Hematopoietic multipotent progenitor cell treated with erythropoietin and hydrocortisone succinate and interleukin-3 and kit ligand, for 15 days (in vitro differentiated cells): ENCODE measurements around the gene LRP1B.
"Not testable (repeated sequence)": the region's sequence is repeated elsewhere in the genome, so short reads cannot be mapped to it uniquely, and the experiment has no call there.

Experiments used
- DNase-seq: peaks from one replicate; pipeline ENCODE4 v3.0.0-alpha.2; 2015; ENCODE audit warnings: low spot score

Gene LRP1B

DNA sequence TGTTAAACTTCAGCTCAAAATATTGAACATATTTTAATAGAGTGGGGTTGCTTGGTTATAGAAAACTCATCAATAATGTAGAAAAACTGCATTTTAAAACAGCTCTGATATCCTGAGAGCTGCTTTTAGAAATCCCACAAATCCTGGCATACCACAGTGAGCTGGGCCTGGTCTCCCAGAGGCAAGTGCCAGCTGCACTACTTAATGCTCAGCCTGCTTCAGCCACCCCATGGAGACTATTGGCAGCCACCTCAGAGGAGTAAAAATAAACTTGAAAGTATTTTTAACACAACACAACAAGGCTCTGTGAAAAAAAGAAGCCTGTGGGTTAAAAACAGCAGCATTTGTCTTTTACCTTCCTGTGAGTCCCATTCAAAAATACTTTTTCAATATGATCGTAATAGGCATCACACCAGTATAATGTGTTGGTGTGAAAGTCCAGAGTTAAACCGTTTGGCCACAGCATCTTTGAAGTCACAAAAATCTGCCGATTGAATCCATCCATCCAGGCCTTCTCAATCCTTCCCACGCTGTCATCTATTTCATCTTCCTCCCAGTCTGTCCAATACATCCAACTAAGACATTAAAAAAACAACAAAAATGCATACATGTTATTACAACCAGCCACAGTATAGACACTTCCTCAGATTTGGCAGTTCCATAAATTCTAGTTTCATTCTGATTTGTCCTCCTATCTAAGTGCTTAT lies 1115.3 kb downstream of the LRP1B start:
- DNase-seq = no peak

DNA sequence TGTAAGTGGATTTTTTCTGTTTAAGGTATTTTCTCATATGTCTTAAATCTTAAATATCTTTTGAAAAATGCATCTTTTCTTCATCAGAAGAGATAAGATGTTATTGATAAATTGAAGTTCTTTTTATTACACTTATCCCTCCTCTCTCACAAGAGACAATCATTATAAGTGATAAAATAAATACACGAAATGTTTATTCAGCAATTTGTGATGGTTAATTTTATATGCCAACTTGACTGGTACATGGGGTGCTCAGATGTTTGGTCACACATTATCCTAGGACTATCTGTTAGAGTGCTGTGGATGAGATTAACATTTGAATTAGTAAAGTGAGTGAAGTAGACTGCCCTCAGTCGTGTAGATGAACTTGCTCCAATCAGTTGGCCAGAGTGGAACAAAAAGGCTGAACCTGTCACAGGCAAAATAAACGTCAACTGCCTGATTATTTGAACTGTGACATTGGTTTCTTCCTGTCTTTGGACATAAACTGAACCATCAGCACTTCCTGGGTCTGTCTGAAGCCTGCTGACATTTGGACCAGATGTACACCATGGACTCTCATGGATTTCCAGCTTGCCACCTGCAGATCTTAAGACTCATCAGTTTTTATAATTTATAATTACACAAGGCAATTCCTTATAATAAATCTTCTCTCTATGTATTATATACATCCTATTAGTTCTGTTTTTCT lies 1126.7 kb downstream of the LRP1B start:
- DNase-seq = no peak

DNA sequence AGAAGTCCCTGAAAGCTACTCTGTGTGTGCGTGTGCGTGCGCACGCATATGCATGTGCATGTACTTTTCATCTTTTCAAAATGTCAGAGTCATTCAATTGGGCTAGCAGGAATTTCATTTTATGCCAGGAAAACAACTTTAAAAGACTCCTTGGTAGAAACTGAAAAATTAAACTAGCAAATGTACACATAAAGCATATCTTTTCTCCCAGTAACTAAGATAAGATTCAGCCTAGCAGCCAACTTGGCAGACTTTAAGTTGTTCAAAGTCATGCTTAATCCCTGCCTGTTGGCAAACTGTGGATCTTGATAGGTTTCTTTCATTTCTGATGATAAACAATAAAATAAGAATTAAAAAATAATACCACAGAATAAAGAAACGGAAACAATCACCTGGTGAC lies 1129.1 kb downstream of the LRP1B start:
- DNase-seq = no peak

DNA sequence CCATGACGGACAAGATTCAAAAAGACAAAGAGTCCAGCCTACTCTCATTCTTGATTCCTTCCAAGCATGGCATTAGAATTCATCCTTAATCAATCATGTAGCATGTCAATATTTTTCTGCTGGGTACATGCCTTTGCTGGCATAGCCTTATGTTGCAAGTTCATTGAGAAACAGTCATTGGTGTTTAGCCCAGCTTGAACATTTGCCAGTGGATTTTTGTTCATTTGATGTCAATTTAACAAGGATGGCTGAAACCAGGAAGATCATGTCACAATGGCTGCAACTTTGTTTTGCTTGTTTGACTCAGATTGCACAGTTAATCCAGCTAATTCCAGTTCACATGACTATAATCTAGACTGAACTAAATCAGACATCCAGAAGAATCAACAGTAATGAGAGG lies 1132.2 kb downstream of the LRP1B start:
- no peak for DNase-seq

DNA sequence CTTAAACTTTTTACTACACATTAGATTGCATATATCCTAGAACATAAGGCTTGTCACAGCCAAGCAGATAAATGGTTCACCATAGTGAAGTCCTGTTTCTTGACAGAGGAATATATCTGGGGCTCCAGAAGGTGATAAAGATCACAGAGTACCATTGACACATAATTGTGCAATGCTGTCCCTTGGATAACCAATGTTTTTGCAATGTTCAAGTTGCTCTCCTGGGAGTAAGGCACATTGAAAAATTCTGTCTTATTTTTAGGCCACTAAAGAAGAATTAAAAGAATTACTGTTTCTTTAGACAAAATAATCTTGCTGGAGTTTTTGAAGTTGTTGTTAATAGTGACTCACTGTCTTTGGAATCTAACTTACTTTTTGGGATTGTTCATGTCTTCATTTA lies 1132.8 kb downstream of the LRP1B start:
- DNase-seq = no peak

DNA sequence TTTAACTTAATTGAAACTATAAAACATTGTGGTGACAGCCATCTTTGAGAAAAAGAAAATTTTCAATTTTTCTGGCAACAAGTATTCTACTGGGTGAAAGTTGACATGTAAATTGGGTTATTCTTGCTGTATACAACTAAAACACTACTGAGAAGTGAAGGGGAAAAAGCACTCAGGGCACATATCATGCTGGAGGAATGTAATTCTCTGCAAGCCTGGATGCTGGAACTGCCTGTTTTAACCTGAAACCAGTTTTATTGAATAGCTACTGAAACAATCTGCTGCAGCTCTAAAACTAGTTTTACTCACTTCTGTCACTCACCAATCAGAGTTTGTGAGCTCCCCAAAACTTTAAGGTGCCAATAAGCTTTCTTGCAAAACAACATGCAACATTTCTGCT lies 1136.0 kb downstream of the LRP1B start:
- DNase-seq = no peak

DNA sequence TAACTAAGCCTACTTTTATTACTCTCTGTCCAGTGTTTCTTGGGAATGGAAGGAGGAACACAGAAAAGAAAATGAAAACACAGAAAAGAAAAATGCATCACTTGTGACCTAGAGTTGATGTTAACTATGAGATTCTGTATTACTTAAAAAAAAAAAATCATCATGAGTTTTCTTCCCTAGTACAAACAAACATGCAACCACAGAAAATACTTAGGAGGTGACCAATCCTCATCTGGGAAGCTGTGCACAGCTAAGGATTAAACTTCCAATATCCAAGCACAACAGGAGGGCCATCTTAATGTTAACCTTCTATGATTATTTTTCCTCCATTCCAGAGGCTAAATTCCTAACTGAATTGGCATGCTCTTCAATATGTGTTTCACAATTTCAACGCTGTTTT lies 1140.4 kb downstream of the LRP1B start:
- DNase-seq = no peak

DNA sequence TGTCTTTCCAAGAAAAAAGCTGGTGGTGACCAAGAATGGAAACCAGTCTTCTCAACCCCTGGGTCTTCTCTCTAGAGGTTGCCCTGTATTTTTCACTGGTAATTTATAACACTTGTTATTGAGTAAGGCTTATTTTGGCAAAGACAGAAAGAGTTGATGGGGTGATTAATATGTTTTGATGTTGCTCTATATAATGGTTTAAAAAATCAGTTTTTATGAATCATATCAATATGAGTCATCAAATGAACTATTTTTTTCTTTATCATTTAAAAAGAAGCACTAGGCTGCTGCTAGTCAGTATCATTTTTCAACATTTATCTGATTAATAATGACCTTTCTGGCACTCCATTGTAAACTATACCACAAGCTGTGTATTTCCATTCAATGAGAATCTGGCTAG lies 1142.2 kb downstream of the LRP1B start:
- no peak for DNase-seq

DNA sequence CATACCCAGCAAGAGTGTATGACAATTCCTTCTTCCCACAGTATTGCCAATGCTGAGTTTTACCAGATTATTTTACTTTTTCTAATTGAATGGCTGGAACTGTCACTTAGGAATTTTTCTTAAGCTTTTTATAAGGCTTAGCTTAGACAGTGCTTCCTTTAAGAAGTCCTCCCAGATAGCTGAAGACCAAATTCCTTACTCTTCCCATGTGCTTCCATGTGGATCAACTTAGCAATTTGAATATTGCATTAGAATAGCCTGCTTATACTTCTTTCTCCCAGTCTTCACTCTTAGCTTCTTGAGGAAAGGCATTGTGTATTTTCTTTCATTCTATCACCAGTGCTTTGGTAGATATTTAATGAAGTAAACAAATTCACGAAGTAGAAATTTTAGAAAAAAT lies 1144.4 kb downstream of the LRP1B start:
- no peak for DNase-seq

DNA sequence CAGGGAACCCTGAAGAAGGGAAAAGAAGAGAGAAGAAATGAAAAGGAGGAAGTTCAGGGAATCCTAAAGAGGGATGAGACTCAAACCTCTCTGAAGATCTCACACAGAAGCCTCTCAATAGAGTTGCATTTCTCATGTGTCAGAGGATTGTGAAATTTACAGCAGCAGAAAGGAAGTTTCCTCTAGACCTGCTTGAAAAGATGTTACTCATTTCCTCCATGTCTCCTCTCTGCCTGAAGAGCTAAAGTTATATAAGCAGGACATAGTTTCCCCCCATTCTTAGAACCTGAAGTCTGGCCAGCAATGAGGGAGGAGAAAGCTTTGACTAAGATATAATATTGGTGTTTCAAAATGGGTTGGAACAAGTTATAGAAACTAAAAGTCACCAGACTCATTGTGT lies 1155.6 kb downstream of the LRP1B start:
- DNase-seq = no peak

DNA sequence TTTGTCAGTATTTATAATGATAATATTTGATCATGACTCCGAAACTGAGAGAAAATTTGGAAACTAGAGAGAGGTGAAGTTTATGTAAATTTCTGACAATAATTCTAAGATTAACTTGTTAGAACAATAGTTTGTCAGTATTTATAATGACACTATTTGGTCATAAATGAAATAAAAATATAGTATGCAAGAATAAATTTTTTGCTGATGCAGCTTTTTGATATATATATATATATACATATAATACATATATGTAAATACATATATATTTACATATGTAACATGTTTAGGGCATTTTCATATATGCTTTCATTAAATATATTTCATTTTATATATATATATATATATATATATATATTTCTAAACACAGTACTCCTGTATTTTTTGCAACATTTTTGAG lies 1158.1 kb downstream of the LRP1B start:
- DNase-seq = no peak

DNA sequence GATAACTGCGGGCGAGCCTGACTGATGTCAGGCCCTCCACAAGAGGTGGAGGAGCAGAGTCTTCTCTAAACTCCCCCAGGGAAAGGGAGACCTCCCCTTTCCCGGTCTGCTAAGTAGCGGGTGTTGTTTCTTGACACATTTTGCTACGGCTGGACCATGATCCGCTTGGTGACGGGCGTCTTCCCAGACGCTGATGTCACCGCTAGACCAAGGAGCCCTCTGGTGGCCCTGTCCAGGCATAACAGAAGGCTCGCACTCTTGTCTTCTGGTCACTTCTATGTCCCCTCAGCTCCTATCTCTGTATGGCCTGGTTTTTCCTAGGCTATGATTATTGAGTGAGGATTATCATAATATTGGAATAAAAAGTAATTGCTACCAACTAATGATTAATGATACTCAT lies 1166.5 kb downstream of the LRP1B start:
- not testable (repeated sequence) for DNase-seq

DNA sequence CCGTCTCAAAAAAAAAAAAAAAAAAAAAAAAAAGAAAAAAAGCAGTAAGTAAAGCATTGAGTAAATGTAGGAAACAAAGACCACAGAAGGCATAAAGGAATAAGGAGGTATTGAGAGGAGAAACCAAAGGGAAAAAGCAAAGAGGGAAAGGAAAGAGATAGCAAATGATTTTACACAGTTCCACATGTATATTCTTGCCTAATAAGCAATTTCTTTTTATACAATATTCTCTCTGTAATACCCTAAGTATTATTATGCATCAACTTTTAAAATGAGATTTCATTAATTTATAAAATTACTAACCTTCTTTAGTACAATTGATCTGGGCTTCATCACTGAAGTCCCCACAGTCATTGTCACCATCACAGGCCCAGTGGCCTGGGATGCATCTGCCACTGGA lies 1180.9 kb downstream of the LRP1B start:
- no peak for DNase-seq

DNA sequence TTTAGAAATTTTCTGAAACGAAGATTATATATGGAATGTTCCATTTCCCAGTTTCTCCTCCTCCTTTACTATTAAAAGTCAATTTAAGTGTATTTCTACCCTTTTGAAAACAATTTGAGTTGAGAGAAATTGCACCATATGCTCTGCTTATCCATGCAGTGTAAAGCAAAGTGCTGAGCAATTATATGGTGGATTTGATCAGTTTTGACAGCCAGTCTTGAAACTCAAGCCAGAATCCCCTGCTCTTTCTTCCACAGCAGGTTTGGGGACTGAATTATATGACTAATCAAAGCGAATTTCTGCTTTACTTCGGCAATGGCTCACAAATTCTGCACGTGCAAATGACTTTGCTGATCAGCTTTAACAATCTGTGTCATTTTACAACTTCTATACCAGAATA lies 1183.6 kb downstream of the LRP1B start:
- DNase-seq = no peak

DNA sequence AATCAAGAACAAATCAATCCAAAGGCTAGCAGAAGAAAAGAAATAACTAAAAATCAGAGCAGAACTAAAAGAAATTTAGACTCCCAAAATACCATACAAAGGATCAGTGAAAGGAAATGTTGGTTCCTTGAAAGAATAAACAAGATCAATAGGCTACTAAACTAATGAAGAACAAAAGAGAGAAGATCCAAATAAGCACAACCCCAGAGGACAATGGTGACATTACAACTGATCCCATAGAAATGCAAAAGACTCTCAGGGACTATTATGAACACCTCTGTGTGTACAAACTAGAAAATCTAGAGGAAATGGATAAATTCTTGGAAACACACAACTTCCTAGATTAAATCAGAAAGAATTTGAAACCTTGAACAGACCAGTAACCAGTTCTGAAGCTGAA lies 1186.9 kb downstream of the LRP1B start:
- no peak for DNase-seq

DNA sequence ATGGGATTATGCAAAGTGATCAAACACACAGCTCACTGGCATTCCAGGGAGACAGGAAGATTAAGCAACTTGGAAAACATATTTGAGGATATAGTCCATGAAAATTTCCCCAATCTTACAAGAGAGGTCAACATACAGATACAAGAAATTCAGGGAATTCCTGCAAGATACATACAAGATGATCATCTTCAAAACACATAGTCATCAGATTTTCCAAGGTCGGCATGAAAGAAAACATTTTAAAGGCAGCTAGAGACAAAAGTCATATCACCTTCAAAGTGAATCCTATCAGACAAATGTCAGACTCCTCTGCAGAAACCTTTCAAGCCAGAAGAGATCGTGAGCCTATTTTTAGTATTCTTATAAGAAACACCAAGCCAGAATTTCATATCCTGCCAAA lies 1188.5 kb downstream of the LRP1B start:
- no peak for DNase-seq

DNA sequence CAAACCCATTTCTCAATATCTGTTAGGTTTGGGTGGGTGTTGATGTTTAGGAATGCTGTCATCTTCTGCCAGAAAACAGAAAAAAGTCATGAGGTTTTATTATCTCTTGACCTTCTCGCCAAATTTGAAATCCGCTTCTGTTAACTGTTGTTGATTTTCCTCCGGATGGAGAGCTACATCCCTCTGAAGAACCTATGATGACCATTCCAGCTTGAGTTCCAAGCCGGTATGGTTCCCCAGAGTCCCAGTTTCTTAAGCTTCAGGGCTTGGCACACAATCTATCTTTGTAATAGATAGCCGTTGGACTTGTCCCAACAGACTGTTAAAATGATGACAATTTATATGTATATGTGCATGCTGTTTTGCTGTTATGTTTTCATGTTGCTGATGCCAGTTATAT lies 1201.0 kb downstream of the LRP1B start:
- DNase-seq = no peak

DNA sequence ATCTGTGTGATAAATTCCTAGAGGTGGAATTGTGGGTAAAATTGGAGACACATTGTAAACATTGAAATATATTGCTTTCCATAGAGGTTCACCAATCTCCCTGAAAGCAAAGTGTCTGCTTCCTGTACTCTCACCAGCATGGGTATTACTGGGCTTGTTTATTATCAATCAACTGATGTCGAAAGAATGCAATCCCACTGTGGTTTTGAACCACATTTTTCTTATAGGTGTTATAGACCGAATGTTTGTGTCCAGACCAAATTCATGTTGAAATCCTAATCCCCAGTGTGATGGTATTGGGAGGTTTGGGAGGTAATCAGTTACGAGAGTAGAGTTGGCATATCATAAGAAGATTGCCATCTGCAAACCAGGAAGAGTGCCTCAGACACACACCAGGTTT lies 1212.4 kb downstream of the LRP1B start:
- DNase-seq = no peak

DNA sequence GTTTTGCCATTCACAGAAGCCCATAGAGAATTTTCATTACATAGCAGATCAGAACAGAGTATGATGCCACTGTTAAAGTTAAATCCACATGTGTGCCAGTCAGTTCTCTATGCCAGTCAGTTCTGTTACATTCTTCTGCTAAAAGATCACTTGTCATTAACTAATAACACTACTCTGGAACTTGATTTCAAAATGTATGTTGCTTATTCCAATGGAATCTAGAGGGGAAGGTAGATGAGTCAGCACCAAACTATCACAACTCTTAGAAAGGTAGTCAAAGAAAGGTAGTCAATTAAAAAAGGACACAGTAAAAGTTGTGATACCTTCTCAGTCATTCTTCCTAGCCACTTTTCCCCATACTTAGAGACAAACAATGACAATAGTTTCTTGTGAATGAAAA lies 1214.4 kb downstream of the LRP1B start:
- no peak for DNase-seq

DNA sequence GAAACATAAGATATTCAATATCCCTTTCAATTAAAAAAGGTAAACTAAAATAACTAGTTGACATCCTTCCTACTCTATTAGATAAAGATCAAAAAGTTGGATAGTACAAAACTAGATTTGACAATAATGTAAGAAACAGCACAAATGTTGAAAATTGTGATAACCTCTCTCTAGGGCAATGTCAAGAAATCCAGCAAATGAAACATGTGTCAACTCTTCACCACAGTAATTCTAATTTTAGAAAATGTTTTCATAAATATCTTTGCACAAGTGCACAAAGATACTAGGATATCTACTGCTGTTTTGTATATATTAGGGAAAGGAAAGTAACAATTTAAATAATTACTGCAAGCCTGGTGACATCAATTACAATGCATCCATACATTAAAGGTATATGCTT lies 1220.1 kb downstream of the LRP1B start:
- DNase-seq = no peak

DNA sequence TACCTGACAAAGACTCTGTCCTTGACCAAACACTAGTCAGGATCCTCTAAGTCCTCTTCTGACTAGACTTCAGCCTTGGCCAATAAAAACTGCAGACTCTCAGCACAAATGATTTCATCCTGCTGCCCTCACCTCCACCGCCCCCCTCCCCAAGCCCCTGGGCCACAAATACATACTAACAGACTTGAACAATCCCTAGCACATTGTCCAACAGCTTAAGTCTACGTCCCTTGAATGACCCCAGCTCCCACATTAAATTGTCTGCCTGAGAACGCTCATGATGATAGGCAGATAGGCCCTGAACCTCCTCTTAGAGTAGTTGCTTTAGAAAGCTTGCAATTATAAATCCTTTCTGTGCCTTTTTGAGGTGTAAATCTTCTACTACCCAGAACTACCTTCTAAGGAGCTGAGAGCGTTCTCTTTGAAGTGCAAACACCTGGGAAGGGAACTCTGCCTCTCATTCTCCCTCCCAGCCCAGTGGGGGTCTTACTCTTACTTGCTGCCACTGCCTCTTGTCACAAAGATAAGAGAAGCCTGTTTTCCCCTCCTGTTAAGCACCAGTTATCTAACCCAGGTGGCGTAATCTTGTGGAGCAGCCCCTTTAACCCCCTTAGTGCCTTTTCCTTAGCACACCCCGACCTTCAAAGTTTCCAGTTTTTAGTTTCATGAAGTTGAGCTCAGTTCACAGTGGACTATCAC lies 1225.6 kb downstream of the LRP1B start:
- DNase-seq = no peak

DNA sequence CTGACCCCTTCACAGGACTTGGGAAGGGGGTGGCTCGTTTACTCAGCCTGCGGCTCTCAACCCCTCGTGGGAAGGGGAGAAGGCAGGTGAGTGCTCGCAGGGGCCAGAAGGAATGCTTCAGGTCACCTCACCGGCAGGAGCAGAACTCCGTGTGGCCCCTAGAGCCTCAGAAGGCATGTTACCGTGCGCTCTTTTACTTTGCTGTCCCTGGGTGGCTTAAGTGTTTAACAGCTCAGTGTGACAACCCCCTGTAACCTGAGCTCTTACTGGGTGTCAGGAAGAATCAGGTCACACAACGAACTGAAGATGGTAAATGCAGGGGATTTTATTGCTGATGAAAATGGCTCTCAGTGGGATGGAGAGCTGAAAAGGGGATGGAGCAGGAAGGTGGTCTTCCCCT lies 1235.4 kb downstream of the LRP1B start:
- no peak for DNase-seq

DNA sequence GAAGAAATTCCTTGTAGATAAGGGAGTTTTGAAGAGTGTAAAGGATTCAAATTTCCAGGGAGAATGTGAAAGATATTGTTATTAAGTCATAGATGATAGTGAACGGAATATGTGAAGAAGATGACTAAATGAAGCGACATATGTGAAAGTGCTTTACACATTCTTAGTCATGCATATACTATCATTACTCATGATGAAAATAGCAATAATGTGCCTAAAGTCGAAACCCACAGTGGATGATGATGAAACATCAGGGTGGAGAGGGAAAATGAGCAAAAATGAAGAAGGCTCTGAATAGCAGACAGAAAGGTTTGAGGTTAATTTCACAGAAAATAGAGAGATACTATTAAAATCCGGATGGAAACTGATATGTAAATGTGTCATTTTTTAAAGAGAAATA lies 1237.1 kb downstream of the LRP1B start:
- DNase-seq = no peak
